NCI-H1105 treated with DMSO at 0.1 percent for 48 hours (cell line): ENCODE data around the gene CRTC1.

ENCODE experiments used
- DNase-seq: peaks from one replicate; lab custom pipeline; 2025; lab: John Stamatoyannopoulos, UW

The CRTC1 gene, protein sequence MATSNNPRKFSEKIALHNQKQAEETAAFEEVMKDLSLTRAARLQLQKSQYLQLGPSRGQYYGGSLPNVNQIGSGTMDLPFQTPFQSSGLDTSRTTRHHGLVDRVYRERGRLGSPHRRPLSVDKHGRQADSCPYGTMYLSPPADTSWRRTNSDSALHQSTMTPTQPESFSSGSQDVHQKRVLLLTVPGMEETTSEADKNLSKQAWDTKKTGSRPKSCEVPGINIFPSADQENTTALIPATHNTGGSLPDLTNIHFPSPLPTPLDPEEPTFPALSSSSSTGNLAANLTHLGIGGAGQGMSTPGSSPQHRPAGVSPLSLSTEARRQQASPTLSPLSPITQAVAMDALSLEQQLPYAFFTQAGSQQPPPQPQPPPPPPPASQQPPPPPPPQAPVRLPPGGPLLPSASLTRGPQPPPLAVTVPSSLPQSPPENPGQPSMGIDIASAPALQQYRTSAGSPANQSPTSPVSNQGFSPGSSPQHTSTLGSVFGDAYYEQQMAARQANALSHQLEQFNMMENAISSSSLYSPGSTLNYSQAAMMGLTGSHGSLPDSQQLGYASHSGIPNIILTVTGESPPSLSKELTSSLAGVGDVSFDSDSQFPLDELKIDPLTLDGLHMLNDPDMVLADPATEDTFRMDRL

DNA sequence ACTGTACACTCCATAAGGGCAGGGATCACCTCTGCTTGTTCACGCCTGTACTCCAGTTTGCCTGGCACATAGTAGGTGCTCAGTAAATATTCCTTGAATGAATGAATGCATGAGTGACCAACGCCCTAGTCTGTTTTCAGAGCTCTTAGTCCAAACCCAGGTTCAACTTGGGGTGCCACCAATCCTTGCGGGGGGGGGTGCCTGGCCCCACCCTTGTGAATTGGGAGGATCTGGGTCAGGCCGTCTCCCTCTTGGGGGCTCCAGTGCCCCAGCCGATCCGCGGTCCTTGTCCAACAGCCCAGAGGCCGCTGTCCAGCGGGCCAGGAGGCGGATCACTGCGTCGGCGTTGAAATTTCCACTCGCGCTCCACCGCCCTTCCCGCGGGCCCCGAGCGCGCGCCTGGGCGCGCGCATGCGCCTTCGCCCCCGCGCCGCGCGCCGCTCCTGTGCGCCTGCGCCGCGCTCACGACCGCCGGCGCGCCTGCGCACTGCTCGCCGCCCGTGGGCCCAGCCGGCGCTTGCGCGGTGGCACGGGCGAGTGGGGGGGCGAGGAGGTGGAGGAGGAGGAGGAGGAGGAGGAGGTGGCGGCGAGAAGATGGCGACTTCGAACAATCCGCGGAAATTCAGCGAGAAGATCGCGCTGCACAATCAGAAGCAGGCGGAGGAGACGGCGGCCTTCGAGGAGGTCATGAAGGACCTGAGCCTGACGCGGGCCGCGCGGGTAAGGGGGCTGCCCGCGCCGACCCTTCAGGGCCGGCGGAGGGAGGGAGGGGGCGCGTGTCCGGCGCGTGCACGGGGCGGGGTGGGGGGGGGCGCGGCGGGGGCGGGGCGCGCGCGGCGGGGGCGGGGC is at the start of gene CRTC1:
CRTC1 (plus strand) TSS at position 572 of the 849 bp plus-strand sequence; CDS start at position 595, 23 bp downstream.
- peak; percentile 77 for DNase-seq

DNA sequence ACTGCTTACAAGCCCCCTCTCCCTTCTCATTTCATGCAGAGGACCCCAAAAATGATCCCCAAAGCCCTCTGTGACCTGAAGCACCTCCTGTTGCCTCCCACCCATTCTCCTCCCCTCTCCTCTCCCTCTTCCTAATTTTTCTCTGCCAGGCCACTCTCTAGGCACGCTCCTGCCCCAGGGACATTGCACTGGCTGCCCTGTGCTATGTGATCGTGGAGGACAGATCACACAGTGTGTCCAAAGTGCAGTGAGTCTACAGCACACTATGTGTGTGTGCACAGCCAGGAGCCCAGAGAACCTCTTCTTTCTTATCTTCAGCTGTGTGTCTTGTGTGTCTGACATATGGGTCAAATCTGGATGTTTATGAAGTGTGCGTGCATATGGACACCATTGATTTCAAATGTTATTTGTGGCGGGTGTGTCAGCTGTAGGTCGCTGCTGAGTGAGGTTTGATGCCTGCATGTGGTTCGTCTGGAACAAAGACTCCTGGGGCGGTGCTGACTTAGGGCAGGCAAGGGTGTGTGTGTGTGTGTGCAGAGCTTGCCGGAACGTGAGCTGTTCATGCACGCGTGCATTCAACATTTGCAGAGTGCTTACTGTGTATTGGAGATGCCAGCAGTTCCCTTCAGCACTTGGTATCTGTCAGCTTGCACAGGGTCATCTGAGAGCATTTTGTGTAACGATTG is 48.7 kb upstream of the CRTC1 start:
- DNase-seq: no peak

DNA sequence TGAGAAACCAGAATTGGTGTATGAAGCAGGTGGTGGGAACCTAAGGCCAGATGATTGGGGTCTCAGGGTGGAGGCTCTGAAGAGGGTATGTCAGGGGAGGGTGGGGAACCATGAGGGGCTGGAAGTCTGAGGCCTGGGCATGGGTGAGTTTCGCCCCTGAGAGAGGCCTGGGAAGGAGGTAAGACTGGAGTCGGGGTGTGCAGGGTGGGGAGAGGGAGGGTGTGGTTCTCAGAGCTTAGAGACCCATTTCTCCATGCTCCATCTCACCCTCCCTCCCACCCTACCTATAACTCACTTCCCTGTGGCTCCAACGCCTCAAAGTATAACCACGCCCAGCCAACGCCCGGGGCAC is 47.7 kb upstream of the CRTC1 start:
- no peak for DNase-seq

DNA sequence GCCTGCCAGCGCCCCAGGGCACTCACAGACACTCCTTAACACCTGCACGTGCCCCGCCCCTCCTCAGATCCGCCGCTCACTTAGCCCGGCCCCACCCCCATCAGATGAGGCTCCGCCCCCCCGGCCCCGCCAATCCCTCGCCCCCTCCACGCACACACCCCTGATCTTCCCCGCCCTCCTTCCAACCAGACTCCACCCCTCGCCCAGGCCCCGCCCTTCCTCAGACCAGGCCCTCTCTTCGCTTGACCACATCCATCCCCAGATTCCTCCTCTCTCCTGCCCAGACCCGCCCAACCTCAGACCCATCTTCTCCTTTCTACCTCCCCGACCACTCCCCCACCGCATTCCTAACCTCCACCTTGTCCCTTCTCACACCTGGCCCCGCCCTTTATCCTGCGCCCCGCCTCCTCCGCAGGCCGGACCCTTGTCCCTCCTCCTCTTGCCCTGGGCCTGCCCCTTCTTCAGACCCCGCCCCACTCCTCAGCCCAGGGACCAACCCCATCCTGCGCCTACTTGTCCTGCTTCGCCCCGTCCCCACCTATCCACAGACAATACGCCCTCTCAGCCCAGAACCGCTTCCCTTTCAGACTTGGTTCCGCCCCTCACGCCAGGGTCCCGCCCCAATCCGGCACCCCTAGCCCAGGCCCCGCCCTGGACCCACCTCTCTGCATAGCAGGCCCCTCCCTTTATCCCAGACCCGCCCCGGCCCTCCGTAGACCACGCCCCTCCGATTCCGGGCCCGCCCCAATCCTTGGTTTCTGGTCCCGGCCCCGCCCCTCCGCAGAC is 47.1 kb upstream of the CRTC1 start:
- peak; percentile 94 for DNase-seq

DNA sequence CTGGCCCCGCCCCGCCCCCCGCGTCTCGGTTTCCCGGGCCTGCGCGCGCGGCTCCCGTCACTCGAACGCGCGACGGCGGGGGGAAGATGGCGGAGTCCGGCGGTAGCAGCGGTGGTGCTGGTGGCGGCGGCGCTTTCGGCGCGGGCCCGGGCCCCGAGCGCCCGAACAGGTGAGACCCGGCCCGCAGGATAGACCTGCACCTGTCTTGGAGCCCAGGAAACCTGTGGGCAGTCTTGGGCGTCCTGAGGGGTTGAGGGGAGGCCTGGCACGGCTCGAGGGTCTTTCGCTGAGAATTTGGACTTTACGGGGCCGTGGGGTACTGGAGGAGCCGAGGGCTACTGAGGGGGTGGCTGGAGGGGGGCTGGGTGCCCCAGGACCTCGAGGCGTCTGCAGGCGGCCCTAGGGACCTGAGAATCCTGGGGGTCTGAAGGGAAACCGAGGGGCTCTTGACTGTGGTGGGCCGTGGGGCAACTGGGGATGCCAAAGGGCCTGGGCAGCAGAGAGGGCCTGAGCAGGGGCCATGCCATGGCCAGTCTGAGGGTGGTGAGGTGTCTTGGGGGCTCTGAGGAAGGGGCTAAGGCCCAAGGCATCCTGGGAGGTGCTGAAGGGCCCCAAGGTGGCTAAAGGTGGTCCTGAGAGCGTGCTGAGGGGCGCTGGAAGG is 46.4 kb upstream of the CRTC1 start, which contains the start of gene KLHL26:
KLHL26 (plus strand) TSS at position 60 of the 661 bp plus-strand sequence; CDS start at position 87, 27 bp downstream.
- DNase-seq: no peak

DNA sequence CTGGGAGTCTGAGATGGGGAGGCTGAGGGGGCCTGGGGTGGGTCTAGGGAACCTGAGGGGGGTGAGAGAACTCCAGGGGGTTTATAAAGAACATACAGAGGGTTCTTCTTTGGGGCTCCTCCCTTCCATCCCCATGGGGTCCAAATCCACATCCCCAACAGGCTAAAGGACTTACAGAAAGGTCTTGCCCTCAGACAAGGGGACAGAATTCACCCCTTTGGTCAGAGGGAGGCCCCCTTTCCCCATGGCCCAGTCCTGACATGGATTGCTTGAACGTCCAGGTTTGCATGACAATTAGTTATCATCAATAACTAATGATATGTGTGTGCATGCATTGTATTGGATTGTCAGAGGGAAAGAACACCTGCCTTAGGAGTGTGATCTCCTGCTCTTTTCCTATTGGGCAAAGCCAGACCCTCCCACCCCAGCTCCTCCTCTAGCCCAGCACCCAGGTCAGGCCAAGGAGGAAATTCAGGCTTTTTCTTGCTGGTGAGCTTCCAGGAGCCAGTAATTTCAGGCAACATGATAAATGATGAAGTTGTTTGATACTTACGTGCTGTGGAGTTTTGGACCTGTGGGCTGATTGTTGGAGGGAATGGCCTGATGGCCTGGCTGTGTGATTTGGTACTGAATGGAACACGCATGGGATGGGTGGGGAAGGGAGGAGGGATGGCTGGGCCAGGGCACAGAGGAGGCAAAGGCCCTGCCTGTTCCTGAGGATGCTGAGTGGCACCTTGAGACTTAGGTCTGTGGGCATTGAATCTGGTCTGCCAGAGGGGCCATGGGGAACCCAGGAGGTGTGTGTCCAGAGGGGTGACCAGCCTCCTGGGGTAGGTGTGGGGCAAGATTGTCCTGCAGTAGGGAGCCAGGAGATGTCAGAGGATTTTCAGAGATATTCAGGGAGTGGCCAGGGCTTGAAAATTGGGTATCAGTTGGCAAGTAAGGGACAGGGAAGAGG is 45.5 kb upstream of the CRTC1 start:
- DNase-seq: no peak

DNA sequence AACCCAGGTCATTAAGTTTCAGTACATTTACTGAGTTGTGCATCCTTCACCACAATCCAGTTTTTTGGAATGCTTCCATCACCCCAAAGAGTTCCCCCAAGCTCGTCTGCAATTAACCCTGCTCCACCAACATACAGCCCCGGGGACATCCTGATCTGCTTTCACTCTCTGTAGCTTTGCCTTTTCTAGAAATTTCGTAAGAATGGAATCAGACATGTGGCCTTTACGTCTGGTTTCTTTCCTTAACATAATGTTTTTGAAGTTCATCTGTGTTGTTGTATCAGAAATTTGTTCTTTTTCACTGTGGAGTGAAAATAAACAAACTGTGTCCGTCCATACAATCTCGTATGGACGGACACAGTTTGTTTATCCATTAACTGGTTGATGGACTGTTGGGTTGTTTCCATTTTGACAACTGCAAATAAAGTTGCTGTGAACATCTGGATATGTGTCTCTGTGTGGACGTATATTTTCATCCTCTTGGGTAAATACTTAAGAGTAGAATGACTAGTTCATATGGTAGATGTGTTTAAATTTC is 43.7 kb upstream of the CRTC1 start:
- DNase-seq: no peak

DNA sequence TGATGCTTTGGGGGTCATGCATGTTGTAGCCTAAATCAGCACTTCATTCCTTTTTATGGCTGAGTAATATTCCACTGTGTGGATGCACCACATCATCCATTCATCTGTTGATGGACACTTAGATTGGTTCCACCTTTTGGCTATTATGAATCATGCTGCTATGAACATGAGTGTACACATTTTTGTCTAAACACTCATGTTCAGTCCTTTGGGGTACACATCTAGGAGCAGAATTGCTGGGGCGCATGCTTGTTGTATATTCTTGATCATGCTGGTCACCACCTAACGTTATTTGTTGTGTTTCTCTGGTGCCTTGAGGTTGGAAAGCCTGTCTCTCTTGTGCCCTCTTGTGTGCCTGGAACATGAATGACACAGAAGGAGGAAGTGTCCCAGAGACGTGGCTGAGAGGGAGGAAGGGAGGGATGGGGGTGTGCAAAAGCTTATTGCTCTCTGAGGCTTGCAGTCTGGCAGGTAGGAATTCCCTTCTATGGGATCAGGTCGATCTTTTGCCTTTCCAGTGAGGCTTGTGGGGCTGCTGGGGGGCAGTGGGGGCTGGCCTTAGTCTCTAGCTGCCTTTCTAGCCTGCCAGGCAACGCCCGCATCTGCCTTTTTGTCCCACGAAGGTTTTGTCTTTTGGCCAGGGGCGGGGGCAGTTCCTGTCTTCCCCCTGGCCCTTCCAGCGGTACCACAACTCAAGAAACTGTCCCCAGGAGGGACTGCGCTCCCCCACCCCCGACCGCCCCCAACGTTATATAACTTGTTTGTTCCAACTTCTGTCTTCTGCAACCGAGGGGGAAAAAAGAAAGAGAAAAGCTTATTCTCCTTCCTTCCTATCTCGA is 39.1 kb upstream of the CRTC1 start:
- no peak for DNase-seq

DNA sequence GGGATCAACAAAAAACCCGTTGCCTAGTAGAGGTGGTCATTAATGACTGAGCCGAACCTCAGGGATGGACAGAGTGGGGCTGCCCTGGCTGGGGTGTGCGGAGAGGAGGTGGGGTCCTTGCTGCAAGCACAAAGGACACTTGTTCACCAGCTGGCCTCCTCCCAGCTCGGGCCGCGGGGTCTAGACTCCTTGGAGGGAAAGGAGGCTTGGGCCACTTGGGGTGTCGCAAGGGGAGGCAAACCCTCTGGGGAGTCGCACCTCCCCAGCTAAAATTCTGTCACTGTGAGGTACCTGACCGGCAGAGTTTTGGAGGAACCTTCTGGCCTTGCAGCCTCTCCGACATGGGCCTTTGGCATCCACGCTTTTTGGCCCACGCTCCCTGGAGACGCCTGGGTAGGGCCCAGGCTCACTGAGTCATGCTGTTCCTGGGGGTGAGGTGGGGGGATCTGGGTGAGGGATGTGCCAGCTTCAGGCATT is 38.4 kb upstream of the CRTC1 start:
- no peak for DNase-seq

DNA sequence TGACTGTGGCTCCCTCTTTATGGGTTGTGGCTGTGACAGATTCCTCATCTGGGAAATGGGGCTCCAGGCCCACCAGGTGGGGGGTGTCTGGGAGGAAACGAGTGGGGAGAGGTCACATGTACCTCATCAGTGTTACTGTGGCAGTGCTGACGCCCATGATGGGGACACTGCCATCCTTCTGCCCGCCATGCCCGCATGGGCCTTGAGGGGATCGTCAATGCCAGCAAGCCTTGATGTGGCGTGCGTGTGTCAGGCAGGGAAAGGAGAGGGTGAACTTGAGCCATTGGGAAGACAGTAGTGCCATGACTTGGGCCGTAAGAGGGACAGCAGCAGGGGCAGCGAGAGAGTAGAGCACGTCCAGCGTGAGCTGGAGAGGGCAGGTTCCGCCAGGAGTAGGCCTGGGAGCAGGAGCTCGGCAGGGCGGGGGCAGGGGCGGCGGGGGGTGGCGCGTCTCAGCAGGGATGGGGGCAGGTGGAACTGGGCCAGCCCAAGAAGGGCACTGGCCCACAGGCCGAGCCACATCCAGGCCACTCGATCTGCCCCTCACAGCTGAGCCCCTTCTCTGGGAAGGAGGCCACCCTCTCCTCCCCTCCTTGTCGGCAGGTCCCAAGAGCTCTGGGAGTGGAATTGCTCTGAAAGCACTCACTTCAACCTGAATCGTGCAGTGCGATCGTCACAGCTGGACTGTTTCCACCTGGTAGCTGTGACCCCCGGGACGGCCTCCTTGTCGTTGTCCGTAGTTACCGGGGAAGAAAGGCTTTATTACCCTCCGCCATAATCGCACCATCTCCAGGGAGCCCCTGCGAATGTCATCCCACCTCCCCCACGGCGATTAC is 36.7 kb upstream of the CRTC1 start:
- DNase-seq: no peak

DNA sequence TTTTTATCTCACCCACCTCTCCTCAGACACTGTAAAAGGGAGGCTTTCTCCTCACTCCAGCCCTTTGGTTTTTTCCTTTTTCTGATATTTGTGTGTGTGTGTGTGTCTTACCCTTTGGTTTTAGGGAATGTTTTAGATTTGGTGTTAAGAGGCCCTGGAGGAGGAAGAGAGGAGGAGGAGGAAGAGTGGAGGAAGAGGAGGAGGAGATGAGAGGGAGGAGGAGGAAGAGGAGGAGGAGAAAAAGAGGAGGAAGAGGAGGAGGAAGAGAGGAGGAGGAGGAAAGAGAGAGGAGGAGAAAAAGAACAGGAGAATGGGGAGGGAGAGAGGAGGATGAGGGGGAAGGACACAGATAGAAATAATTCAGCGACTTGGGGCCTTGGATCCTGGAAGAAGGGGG is 36.1 kb upstream of the CRTC1 start:
- DNase-seq: no peak

DNA sequence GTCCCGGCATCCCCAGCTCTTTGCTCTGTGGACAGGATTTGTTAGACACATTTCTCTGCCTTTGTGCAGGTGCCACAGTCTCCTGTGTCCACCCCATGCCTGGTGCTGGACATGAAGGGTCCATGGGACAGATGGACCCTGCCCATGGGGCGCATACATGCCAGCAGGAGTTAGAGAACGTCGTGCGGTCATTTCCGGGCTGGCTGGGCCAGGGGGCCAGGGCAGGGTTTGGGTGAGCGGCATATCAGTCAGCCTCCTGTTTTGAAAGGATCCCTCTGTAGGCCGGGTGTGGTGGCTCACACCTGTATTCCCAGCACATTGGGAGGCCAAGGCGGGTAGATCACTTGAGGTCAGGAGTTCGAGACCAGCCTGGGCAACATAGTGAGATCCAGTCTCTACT is 35.7 kb upstream of the CRTC1 start:
- no peak for DNase-seq

DNA sequence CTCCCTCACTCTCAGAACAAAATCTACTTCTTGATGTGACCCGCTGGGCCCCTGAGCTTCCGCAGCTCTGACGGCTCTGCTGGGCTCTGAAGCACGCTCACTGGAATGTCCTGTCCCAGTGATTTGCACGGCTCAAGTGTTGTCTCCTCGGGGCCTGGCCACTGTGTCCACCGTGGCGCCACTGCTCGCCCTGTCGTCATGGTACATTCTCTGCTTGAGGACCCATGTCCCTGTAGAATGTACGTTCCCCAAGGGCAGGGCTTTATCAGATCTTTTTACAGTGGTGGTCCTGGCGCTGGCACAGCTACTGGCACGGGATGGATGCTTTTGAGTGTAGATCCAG is 34.5 kb upstream of the CRTC1 start:
- no peak for DNase-seq

DNA sequence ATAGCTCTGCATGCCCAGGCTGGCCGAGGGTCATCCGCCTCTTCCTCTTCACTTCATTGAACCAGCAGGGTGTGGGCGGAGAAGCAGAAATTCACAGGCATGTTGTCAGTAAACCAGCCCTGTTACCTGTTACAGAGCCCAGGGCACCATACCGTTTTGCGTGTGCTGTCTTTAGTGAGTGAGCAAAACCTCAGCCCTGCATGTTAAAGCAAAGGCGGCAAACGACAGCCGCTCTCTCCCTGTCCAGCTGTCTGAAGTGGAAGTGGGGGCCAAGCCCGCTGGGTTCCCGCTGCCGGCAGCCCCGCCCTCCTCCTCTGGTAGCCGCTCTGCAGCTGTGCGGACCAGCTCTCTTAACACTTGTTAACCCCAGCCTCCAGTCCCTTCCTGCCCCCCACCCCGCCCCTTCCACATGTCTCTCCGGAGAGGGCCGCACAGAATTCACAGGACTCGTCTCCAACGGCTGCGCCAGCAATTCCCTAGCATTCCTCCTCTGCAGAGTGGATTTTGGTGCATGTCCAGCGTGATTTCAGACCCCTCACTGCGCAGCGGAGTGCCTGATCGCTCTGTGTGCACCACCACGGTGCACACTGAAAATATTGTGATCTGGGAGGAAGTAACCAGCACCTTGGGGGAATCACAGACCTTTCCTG is 34.0 kb upstream of the CRTC1 start:
- DNase-seq: no peak

DNA sequence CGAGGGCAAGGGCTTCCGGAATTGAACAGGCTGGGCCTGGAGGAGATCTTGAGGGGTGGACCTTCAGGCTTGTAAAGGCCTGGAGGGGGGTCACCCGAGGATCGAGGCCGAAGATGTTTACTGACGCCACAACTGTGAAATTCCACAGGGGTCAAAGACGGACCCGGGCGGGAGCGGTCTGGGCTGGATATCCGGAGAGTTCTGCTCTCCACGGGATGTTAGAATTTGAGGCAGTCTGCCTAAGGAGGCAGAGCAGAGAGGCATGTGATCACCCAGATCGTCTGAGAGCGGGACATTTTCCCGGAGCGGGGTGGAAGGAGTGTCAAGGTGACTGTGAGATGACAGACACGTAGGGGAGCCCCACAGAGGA is 33.5 kb upstream of the CRTC1 start:
- no peak for DNase-seq

DNA sequence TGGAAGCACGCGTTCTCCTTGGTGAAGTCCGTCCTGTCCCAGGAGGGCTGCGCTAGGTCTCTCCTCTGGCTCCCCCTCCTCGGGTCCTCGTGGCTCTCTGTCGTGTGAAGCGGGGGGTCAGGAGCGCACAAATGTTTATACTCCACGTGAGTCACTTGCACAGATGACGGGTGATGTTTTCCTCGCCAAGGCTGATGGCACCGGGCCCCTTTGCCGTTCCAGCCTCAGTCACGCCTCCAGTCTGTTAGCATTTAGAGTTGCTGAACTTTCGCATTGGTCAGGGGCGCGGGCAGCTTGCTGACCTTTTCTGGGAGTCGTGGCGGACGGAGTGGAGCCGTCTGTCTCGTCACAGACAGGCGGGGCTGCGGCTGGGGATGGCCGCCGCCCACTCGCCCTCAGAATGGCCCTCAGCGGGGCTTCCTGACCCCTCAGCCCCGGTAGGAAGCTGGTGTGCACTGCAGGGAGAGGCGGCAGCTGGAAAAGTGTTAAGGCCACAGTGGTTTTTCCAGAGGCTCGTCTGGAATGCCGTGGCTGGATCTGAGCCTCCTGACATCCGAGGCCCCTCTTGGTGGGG is 32.9 kb upstream of the CRTC1 start:
- no peak for DNase-seq

DNA sequence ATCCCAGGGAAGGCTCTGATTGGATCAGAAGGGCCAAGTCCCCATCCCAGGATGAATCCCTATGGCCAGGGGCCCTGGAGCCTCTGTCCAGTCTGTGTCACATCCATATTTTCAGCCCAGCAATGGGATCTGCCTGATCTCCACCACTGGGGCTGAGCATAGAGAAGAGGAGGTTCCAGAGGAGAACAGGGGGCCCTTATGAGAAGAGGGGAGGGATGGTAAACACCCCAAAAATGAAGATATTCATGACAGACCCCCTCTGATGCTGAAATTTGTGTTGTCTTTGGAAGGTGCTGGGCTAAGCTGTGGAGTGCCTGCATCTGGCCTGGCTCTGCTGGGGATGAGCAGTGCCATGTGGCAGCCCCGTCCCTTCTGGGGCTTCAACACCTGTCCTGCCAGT is 32.2 kb upstream of the CRTC1 start:
- no peak for DNase-seq
